GM04503 (cell line): ENCODE measurements around the gene FICD.
"Not testable (repeated sequence)": the region's sequence is repeated elsewhere in the genome, so short reads cannot be mapped to it uniquely, and the experiment has no call there.

Source experiments
- DNase-seq: peaks from one replicate; pipeline ENCODE4 v3.0.0-alpha.2; 2012; ENCODE audit warnings: low read depth

The FICD gene

DNA sequence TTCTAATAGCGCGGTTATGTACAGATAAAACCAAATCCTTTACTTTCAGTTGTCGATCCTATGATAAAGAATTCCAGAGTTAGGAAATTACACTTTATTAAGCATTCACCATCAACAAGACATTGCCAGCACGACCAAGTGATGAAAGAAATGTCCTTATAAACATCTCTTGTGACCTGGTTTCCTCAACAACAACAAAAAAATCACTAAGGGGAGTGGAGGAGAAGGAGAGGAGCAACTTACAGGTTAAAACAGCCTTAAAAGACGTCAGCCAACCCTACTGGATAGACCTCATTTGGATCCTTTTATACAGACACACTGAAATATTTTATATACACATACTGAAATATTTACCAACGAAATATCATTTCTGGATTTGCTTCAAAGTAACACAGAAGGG is 23.1 kb downstream of the FICD start:
- no peak for DNase-seq

DNA sequence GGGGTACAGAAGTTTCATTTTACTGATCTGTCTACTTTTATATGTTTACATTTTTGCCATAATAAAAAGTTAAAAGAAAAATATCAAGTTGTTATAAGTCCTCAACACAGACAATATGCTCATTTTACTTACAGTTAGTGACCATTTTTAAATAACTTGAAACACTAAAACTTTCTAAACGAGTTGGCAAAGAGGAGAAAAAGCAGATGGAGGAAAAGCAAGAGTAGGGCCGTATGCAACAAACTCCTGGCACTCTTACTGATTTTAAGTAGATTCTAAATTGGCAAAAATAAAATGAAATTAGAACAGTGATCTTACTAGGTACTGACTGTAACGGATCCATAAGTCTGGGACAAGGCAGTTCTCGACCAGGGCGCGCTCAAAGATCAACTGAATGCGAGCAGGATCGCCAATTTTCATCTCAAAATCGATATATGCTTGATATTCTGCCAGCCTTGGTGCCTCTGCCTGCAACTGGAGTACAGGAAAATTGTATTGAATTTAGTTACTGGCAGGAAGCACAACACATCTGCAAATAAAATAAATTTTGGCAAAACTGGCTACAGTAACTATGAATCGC is 23.6 kb downstream of the FICD start:
- no peak for DNase-seq

DNA sequence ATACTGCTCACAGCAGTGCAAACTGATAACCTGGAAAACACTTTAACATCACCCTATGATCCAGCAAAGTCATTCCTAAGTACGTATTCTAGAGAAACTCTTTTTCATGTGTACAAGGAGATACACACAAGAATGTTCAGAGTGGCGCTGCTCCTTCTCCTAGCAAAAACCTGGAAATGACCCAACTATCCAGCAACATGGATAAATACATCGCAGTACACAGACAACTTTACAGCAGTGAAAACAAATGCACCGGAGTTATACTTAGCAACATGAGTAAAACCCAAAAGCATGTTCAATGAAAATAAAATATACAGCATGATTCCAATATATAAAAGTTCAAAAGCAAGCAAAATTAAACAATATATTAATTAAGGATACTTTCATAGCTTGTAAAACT is 27.2 kb downstream of the FICD start:
- DNase-seq = no peak

DNA sequence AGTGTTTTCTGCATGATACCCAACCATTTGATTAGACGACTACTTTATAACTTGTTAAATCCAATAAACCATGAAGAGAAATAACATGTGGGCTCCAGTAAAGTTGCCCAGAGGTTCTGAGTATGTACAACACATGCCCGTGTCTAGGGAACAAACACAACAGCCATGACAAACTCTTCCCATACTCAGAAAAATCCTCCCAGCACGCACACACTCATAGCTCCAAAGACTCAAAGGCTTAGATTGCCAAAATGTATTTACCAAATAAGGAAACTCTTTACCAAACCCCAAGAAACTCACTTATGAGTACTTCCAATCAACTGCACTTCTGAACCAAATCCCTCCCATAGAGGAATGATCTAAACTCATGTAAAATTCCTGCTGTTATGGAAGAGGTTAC is 28.6 kb downstream of the FICD start:
- peak; percentile 82 for DNase-seq

DNA sequence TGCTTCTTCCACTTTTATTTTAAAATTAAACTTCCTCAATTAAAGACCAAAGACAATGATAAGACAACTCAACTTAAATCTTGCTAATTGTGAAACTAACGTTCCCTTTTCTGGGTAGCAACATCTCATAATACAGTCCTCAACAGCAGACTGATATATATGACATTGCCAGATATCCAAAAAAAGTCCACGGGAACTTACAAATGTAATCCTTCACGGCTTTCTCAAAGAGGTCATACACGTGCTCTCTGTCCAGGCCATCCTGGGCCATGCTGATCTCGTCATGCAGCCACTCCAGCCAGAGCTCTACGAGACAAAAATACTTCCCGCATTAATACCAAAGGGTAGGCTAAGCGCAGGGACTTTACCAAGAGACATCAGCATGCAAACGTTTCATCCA is 32.6 kb downstream of the FICD start:
- DNase-seq = no peak

DNA sequence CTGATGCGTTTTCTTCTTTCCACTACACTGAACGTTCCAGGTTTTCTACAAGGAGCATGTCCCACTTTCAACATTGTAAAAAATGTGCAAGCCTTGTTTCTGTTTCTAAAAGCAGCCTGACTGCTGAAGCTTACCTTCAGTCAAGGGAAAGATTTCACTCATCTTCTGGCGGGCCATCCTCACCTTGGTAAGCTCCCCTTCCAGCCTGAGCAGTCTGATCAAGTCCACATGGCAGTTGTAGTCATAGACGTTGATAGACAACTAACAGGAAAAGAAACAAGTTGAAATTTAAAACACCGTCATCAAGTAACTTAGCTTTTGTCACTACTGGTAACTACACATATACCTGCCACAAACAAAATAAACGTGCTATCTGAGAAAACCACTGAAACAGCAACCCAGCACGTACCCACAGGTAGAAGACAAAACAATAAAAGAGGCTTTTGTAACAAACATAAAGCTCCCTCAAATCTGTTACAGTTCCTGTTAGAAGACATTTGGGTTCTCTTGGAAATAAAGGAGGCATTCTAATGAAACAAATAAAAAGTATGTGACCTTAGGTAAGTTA is 34.0 kb downstream of the FICD start:
- DNase-seq = no peak

DNA sequence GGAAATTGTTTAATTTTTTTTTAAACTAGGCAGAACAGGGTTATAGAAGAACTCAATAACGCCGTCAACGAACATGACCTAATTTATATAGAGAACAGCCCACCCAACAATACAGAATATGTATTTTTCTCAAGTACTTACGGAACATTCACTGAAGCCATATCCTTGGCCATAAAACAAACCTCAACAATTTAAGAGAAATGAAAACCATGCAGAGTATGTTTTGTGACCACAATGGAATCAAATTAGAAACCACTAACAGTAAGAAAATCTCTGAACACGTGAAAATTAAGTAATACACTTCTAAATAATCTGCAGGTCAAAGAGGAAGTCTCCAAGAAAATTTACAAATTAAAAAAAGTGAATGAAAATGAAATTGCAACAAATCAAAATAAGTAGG is 36.5 kb downstream of the FICD start:
- peak; percentile 63 for DNase-seq

DNA sequence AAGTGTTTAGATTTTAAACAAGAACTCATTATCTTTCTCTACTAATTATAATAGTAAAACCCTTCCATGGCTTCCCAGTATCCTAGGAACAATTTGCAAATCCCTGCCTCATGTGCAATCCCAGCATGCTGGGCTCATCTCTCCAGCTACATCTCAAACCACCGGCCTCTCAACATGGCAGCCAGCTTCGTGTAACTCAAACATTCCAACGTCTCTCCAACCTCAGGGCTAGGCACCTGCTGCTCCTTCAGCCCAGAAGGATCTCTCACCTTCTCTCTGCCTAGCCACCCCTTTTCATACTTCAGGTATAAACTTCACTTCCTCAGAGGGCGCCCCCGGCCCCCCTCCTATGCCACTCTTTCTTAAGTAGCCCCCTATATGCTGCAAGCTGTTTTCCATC is 38.7 kb downstream of the FICD start:
- DNase-seq = no peak

DNA sequence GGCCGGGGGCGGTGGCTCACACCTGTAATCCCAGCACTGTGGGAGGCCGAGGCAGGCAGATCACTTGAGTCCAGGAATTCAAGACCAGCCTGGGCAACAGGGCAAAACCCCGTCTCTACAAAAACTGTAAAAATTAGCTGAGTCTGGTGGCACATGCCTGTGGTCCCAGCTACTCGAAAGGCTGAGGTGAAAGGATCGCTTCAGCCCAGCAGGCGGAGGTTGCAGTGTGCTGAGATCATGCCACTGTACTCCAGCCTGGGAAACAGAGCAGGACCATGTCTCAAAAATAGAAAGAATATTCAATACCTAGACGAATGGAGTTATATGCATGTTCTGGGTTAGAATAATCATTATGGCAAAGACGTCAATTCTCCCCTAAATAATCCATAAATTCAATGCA is 40.3 kb downstream of the FICD start:
- not testable (repeated sequence) for DNase-seq

DNA sequence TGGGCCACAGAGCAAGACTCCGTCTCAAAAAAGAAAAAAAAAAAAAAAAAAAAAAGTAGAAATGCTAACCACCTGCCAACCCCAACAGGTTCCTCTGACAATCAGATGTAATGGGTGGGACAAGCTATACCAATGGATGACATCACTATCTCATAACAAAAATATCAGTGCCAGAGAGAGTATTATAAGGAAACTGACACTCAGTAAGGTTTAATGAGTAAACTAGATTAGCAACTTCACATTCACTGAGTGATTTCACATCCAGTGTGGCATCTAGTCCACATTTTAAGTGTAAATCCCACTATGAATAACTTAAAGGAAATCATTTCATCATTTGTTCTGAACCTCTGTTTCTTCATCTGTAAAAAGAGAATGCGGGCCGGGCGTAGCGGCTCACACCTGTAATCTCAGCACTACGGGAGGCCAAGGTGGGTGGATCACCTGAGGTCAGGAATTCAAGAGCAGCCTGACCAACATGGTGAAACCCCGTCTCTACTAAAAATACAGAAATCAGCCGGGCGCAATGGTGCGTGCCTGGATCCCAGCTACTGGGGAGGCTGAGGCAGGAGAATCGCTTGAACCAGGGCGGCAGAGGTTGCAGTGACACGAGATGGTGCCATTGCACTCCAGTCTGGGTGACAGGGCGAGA is 44.1 kb downstream of the FICD start:
- no peak for DNase-seq

DNA sequence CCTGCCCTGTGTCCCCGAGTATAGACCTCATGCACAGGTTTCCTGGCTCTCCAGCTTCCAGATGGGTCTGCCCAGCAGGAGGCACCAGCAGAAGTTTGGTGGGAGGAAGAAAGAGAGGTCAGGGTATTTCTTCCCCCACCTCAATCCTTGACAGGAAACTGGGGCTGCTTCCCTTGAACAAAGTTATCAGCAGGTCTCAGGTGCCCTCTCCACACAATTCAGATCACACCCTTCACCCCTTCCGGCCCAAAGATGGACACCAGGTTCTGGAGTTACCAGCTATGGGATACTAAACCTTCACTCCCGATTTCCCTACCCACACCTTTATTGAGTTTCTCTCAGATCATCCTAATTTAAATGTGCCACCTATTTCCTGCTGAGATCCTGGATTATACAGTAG is 44.7 kb downstream of the FICD start:
- no peak for DNase-seq

DNA sequence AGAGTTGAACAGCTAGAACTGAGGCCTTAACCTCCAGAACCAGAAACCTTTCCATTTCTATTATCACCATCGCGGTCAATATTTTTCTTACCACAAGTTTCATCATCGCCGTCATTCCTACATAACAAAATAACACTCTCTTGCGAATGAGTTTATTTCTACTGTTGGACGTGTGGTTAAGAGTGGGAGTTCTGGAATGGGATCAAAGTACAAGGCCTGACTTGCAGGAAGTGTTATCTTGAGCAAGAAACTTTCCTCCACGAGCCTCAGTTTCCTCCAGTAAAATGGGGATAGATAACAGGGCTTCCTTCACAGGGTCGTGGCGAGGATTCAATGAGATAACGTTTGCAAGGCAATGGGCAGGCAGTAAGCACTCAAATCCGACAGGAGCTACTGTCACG is 45.2 kb downstream of the FICD start:
- no peak for DNase-seq

DNA sequence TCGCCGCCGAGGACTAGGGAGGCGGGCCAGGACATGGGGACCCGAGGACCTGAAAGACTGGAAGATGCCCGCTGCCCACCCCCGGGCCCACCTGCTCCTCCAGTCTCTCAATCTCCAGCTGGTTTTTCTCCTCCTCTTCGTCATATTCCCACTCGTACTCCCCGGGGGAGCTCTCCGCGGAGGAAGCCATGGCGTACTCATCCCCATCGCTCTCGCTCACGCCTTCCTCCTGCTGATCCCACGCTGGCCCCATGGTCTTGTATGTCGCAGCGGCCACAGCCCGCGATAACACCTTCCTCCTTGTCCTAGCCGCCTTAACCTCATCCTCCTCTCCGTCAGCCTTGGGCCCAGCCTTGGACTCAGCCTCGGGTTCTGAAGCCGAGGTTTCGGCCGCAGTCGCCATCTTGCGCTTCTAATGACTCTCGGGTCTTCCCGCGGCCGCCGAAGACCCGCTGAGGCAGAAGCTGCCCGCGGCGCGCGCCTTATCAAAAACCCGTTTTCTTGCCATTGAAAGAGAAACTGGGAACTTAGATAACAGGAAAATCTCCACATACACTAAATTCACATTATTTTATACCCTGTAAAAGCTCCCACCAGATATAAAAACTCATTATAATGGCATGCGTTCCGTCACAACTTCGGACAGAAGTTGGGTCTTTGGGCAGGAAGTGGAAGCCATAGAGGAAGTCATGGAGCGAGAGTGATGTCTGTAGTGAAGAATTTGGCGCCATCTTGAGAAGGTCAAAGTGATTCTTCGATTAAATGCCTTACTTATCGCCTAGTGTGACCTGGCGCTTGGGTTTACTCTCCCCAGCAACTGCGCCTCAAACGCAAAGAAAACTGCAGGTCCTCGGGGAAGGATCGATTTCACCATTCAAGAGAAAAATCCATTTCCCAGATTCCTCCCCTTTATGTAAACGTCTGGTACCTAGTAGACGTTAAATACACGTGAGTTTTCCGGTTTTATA is 46.0 kb downstream of the FICD start, which contains the start of gene SART3:
Gene SART3, minus strand, starts transcription at position 422 of the 968 bp plus-strand sequence. Its CDS starts 19 bp downstream, at position 403.
- DNase-seq = peak; percentile 64

DNA sequence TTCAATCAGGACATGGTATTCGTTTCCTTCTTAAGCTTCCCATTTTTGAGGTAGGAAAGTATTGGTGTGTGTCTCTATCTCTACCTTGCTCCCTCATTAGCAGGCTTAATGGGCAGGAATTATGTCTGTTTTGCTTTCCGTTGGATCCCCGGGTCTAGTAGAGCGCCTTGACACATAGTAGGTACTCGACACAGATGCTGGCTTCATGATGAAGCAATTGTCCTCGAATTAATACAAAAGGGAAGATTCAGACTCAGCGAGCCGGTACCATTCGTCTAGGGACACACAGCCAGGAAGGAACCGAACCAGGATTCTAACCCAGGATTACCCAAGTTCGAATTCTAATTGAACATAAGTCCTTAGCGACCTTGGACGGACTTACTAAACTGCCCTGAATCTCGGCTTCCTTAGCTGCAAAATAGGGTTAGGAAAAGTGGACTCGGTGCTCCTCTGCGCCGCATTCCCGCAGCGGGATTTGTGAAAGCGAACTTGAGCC is 46.8 kb downstream of the FICD start:
- no peak for DNase-seq

DNA sequence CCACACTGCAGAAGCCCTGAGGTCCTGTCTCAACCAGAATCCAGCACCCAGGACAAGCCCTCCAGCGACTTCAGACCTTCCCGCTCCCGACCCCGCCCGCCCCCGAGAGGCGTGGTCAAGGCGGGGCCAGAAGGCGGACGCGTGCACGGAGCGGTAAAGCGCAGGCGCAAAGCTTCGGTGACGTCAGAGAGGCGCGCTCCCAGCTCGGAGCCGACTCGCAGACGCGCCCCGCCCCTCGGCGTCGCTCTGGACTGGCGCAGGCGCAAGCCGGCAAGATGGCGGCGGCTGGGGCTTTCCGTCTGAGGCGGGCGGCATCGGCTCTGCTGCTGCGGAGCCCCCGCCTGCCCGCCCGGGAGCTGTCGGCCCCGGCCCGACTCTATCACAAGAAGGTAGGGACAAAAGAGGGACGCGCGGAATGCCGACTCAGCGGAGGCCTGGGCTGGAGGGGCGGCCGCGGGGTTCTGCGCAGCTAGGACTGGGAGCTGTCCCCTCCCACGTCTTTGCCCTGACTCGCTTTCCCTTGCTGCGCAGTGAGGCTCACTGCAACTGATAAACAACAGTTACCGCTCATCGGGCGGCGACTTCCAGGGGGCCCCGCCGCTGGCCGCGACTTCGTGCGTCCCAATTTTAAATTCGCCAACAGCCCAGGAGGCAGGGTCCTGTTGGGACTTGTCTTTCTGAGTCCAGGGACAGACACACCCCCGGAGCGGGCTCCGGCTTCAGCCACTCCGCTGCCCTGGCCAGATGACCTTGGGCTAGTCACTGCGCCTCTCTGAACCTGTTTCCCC is 47.5 kb downstream of the FICD start, which contains the start of gene ISCU:
Gene ISCU, plus strand, starts transcription at position 249 of the 788 bp plus-strand sequence. Its CDS starts 27 bp downstream, at position 276.
- peak; percentile 74 for DNase-seq

DNA sequence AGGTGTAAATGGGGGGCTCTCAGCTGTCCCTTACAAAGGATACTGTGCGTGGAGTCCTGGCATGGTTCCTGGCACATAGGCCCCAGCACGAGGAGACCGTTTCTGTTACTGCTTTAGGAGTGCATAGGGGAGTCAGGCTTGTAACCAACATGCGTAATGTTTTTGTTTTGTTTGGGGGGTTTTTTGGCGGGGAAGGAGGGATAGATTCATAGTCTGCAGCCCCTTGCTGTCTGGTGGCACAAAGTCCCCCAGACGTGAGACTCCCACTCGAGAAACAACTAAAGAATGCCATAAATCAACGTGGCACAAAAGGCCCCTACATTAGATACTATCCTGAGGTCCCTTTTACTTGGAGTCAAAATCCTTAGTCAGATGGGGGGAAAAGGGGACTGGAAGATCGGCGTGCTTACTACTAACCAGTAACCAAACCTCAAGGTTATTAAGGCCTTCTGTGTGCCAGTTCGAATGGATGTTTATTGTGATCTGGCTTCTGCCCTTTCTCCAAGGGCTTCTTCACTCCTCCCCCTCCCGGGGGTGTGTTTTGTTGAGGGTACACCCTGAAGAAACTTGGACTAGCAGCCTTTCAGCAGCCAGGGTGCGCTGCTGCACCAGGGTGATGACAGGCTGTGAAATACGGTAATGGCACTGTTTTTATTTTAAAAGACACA is 48.2 kb downstream of the FICD start:
- peak; percentile 61 for DNase-seq

DNA sequence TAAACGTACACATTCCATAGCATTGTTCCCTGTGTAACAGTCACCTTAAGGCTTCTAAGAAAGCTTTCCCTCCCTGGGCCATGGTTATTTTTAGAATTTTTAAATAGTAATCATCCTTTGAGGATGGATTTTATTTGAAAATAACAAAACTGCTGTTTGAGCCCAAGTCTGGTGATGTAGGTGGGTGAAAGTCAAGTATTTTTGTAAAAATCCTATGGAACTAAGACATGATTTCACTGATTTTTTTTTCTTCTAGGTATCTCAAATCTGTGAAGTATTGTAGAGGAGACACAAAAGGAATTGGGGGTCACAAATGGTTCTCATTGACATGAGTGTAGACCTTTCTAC is 48.7 kb downstream of the FICD start:
- DNase-seq = no peak

DNA sequence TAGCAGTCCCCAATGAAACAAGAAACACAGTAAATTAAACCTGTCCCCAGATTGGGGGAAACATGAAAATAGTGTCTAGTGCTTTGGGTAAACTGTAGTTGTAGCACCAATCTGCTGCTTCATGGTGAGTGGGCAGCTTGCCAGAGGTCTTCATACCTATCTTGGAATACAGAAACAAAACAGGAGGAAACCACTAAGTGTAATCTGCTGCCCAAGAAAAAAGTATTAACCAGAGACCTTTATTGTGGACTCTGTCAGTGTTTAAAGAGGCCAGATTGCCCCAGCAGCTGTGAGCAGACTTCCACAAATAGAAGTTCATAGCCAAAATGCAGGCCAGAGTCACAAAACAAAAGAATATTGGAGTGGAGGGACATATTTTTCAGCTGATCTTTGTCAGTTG is 49.6 kb downstream of the FICD start:
- DNase-seq = no peak

DNA sequence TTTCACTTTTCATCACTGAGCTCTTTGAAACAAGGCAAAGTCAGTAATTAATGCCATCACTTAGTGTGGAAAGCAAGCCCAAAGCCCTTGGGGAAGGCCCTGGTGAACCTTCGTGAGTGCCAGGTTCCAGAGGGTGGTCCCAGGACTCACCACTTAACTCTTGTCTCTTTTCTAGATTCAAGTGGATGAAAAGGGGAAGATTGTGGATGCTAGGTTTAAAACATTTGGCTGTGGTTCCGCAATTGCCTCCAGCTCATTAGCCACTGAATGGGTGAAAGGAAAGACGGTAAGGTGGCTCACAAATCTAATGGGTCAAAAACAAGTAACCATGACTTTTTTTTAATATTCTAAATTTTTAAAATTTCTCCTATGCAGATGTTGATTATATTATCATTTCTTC is 50.1 kb downstream of the FICD start:
- DNase-seq = no peak

DNA sequence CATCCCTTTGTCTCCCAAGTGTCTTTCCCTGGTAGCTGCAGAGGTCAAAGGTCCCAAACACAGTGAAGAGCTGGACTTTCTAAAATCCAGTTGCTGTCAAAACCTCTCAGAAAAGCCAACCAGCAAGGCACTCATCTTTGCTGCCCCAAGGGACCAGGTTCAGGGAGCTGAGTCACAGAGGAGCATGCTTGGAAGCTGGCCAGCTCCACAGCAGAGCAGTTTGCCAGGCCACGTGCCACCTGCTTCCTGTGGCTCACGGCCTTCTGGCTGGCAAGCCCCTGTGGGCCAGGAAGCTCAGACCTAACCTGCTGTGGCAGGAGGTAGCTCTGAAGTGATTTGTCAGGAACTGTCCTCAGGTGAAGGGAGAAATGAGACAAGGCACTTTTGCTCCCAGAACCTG is 50.9 kb downstream of the FICD start:
- DNase-seq = no peak

DNA sequence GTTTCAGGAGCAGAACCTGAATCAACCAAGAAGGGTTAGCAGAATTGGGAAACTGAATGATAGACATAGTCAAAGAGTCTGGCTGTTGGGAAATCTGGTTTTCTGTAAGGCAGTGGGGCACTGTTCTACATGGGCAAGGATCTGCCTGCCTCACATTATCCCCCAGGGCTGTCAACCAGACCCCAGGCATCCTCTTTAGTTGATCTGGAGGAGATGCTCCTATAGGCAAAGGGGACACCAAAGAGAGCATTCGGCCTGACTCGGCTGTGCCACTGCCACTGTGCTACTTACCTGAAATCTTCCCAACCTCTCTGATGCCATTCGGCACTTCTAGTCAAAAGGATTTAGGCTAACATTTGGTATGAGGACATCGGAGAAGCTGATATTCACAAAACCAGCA is 51.4 kb downstream of the FICD start:
- DNase-seq = no peak
